Stimulated activated CD4-positive, alpha-beta T cell treated with anti-CD3 and anti-CD28 coated beads, TNF-alpha, amount 100 ng/mL, for 48 hours (primary cell): ENCODE measurements around the gene PIKFYVE.
A peak's percentile ranks its signal among the peaks of the same experiment; 100 is the strongest.
"Not testable (repeated sequence)": the region's sequence is repeated elsewhere in the genome, so short reads cannot be mapped to it uniquely, and the experiment has no call there.

ENCODE experiments used
- DNase-seq, 3 donors: peaks; one replicate each; pipeline ENCODE4 v3.0.0-alpha.2; 2020; ENCODE audit warnings: low read depth in 3 of 3

Gene PIKFYVE

GRCh38 chr2:208254118-208254870, 11.8 kb upstream of the PIKFYVE start:
- DNase-seq, result peak; percentile 50 to 71 (median 65)

GRCh38 chr2:208254871-208255556, 11.0 kb upstream of the PIKFYVE start, which contains the start of gene IDH1:
TSS of gene IDH1 (minus strand) at chr2:208255071. CDS start at chr2:208251551, 3,520 bp downstream.
- peak; percentile 80 to 100 (median 92) for DNase-seq

GRCh38 chr2:208255557-208256106, 10.4 kb upstream of the PIKFYVE start:
- DNase-seq, result no peak

GRCh38 chr2:208256192-208256782, 9.8 kb upstream of the PIKFYVE start:
- DNase-seq, result no peak

- not testable (repeated sequence) for DNase-seq
These were observed 8.9 kb upstream of the PIKFYVE start for GRCh38 chr2:208256849-208257813.

GRCh38 chr2:208265371-208265800, 669 bp upstream of the PIKFYVE start:
- peak in 1 of 3 donors; percentile 26 for DNase-seq

- no peak for DNase-seq
These were observed 468 bp downstream of the PIKFYVE start for GRCh38 chr2:208266553-208266893.

GRCh38 chr2:208266936-208267335, 881 bp downstream of the PIKFYVE start:
- DNase-seq, result no peak

GRCh38 chr2:208267526-208267925, 1.5 kb downstream of the PIKFYVE start:
- DNase-seq, result not testable (repeated sequence)

GRCh38 chr2:208268156-208268952, 2.3 kb downstream of the PIKFYVE start:
- no peak for DNase-seq

- no peak for DNase-seq
These were observed 3.0 kb downstream of the PIKFYVE start for GRCh38 chr2:208269091-208269490.

GRCh38 chr2:208274748-208275147, 8.7 kb downstream of the PIKFYVE start:
- no peak for DNase-seq

- DNase-seq, result no peak
These were observed 12.5 kb downstream of the PIKFYVE start for GRCh38 chr2:208278549-208278948.

- DNase-seq, result no peak
These were observed 13.2 kb downstream of the PIKFYVE start for GRCh38 chr2:208279236-208279635.

GRCh38 chr2:208280234-208280633, 14.2 kb downstream of the PIKFYVE start:
- no peak for DNase-seq

GRCh38 chr2:208280933-208281332, 14.9 kb downstream of the PIKFYVE start:
- no peak for DNase-seq

GRCh38 chr2:208285853-208286252, 19.8 kb downstream of the PIKFYVE start:
- DNase-seq, result no peak

GRCh38 chr2:208294482-208295024, 28.5 kb downstream of the PIKFYVE start:
- DNase-seq, result no peak

- no peak for DNase-seq
These were observed 29.8 kb downstream of the PIKFYVE start for GRCh38 chr2:208295834-208296233.

- DNase-seq, result no peak
These were observed 30.6 kb downstream of the PIKFYVE start for GRCh38 chr2:208296610-208297009.
